Karpas-422 (cell line): ENCODE data around the gene TMEFF2. TPM values are rescaled to one million over a fixed set of nuclear protein-coding genes. Genes with fewer than 3 reads are reported as not detected.
"Not testable (repeated sequence)": the region's sequence is repeated elsewhere in the genome, so short reads cannot be mapped to it uniquely, and the experiment has no call there.

Experiments used
- DNase-seq: peaks from one replicate; pipeline ENCODE4 v3.0.0-alpha.2; 2015
- H2AFZ ChIP-seq: fragments of 200-600 bp; sonication (generic); 2 replicates; pipeline ENCODE4 v1.6.1; 2014; ENCODE audit warnings: antibody characterized with exemption, low read length, mixed read lengths
- H3K27ac ChIP-seq: fragments of 200-600 bp; sonication (generic); 2 replicates; pipeline ENCODE4 v1.5.1; 2014; ENCODE audit warnings: mild to moderate bottlenecking, low read length, moderate library complexity
- H3K27me3 ChIP-seq: fragments of 200-600 bp; sonication (generic); 2 replicates; pipeline ENCODE4 v1.6.1; 2014; ENCODE audit warnings: low read length, mixed read lengths
- H3K36me3 ChIP-seq: fragments of 200-600 bp; sonication (generic); 2 replicates; pipeline ENCODE4 v1.6.1; 2014; ENCODE audit warnings: low read length, mixed read lengths; ENCODE audit not compliant: insufficient read depth
- H3K4me1 ChIP-seq: fragments of 200-600 bp; sonication (generic); 2 replicates; pipeline ENCODE4 v1.6.1; 2014; ENCODE audit warnings: mild to moderate bottlenecking, low read length, mixed read lengths
- H3K4me2 ChIP-seq: fragments of 200-600 bp; sonication (generic); 2 replicates; pipeline ENCODE4 v1.6.1; 2014; ENCODE audit warnings: low read length, low read depth, mild to moderate bottlenecking; ENCODE audit not compliant: poor library complexity, severe bottlenecking
- H3K4me3 ChIP-seq: fragments of 200-600 bp; sonication (generic); 2 replicates; pipeline ENCODE4 v1.5.1; 2014; ENCODE audit warnings: mild to moderate bottlenecking, antibody characterized with exemption, low read length, mixed read lengths
- H3K79me2 ChIP-seq: fragments of 200-600 bp; sonication (generic); 2 replicates; pipeline ENCODE4 v1.6.1; 2014; ENCODE audit warnings: mild to moderate bottlenecking, low read length, mixed read lengths
- H3K9ac ChIP-seq: fragments of 200-600 bp; sonication (generic); 2 replicates; pipeline ENCODE4 v1.6.0; 2014; ENCODE audit warnings: low read length
- H3K9me2 ChIP-seq: fragments of 200-600 bp; sonication (generic), shearing (Covaris generic); replicated peaks from 2 replicates; pipeline ENCODE4 v1.6.0; 2014; ENCODE audit warnings: mild to moderate bottlenecking, low read length, moderate library complexity; ENCODE audit not compliant: insufficient read depth
- H3K9me3 ChIP-seq: fragments of 300-700, 200-600 bp; sonication (generic); 2 replicates; pipeline ENCODE4 v1.6.1; 2014; ENCODE audit warnings: low read length, mixed read lengths
- H4K20me1 ChIP-seq: fragments of 200-600 bp; sonication (generic); 2 replicates; pipeline ENCODE4 v1.6.1; 2014; ENCODE audit warnings: mild to moderate bottlenecking, antibody characterized with exemption, low read length, low read depth; ENCODE audit not compliant: insufficient read depth
- total RNA-seq: library from RNA; depleted of rRNA; stranded (reverse); fragments of >200 nt; shearing (Covaris generic); gene quantifications from 2 replicates; pipeline ENCODE4 v1.2.3, GENCODE V29; 2014; ENCODE audit warnings: low replicate concordance

Gene TMEFF2
- total RNA-seq, 1 experiment from 2014 or later: not detected

- H3K9ac ChIP-seq, H3K9me2 ChIP-seq, H3K9me3 ChIP-seq, H3K27me3 ChIP-seq, H3K36me3 ChIP-seq, H3K4me1 ChIP-seq, H3K79me2 ChIP-seq, H4K20me1 ChIP-seq, H3K4me2 ChIP-seq, H3K4me3 ChIP-seq, H3K27ac ChIP-seq, H2AFZ ChIP-seq, DNase-seq: not testable (repeated sequence)
Observed at GRCh38 chr2:192132604-192133003, 62.1 kb downstream of the TMEFF2 start.

- H3K27me3 ChIP-seq, H3K9me3 ChIP-seq, H3K4me3 ChIP-seq: not testable (repeated sequence)
Observed at GRCh38 chr2:192130312-192130711, 64.4 kb downstream of the TMEFF2 start.

GRCh38 chr2:192128655-192129054 lies 66.1 kb downstream of the TMEFF2 start:
- no peak overlapping the region for H3K27ac ChIP-seq
- H3K9ac ChIP-seq: no peak overlapping the region
- no peaks in the 10 kb centered on the region for H3K9me3 ChIP-seq
- no peaks in the 10 kb centered on the region for H3K4me1 ChIP-seq
- no peak overlapping the region for H2AFZ ChIP-seq
- no peak overlapping the region for H3K4me3 ChIP-seq
- no peak overlapping the region for H3K4me2 ChIP-seq
- DNase-seq: no peak
- H4K20me1 ChIP-seq: no peaks in the 10 kb centered on the region
- no peaks in the 10 kb centered on the region for H3K36me3 ChIP-seq
- no peaks in the 10 kb centered on the region for H3K27me3 ChIP-seq
- no peaks in the 10 kb centered on the region for H3K79me2 ChIP-seq
- no peaks in the 10 kb centered on the region for H3K9me2 ChIP-seq

More at GRCh38 chr2:192130312-192130711, 64.4 kb downstream of the TMEFF2 start:
- not testable (repeated sequence) for H2AFZ ChIP-seq, H4K20me1 ChIP-seq, H3K9ac ChIP-seq, H3K4me1 ChIP-seq, H3K27ac ChIP-seq, H3K4me2 ChIP-seq, H3K79me2 ChIP-seq, H3K36me3 ChIP-seq, H3K9me2 ChIP-seq, DNase-seq

DNA sequence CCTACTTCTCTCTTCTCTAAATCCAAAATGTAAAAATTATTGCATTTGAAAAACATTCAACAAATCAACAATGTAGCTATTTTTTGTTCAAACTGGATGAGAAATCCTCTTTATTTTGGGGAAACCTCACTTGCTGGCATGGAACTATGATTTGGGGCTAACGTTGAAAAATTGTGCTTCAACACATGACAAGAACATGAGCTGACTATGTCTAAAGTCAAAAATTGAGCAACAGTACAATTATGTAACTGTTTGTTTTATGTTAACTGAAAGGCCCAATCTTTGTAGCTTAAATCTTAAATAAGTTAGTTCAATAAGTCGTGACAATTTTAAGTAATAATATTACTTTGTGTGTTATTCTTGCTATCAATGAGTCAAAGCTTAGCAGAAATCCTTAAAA lies 67.3 kb downstream of the TMEFF2 start:
- H4K20me1 ChIP-seq: no peaks in the 10 kb centered on the region
- no peaks in the 10 kb centered on the region for H3K27me3 ChIP-seq
- no peak overlapping the region for H3K4me2 ChIP-seq
- H3K36me3 ChIP-seq: no peaks in the 10 kb centered on the region
- no peaks in the 10 kb centered on the region for H3K9me3 ChIP-seq
- no peaks in the 10 kb centered on the region for H3K4me1 ChIP-seq
- H2AFZ ChIP-seq: no peak overlapping the region
- H3K4me3 ChIP-seq: no peak overlapping the region
- DNase-seq: no peak
- H3K27ac ChIP-seq: no peak overlapping the region
- no peaks in the 10 kb centered on the region for H3K79me2 ChIP-seq
- no peaks in the 10 kb centered on the region for H3K9me2 ChIP-seq
- no peak overlapping the region for H3K9ac ChIP-seq

- no peak overlapping the region for H3K27ac ChIP-seq
- no peak overlapping the region for H2AFZ ChIP-seq
- no peaks in the 10 kb centered on the region for H3K9me2 ChIP-seq
- no peak for DNase-seq
- H3K9me3 ChIP-seq: no peaks in the 10 kb centered on the region
- no peak overlapping the region for H3K4me2 ChIP-seq
- H3K79me2 ChIP-seq: no peaks in the 10 kb centered on the region
- H3K27me3 ChIP-seq: no peaks in the 10 kb centered on the region
- no peak overlapping the region for H3K9ac ChIP-seq
- no peaks in the 10 kb centered on the region for H4K20me1 ChIP-seq
- H3K4me3 ChIP-seq: no peak overlapping the region
- no peaks in the 10 kb centered on the region for H3K4me1 ChIP-seq
- H3K36me3 ChIP-seq: no peaks in the 10 kb centered on the region
Observed at GRCh38 chr2:192126912-192127311, 67.8 kb downstream of the TMEFF2 start.

- H3K79me2 ChIP-seq: no peaks in the 10 kb centered on the region
- no peak overlapping the region for H3K9ac ChIP-seq
- no peaks in the 10 kb centered on the region for H3K4me1 ChIP-seq
- no peak overlapping the region for H3K4me3 ChIP-seq
- H4K20me1 ChIP-seq: no peaks in the 10 kb centered on the region
- no peak overlapping the region for H2AFZ ChIP-seq
- no peak overlapping the region for H3K27ac ChIP-seq
- no peak overlapping the region for H3K4me2 ChIP-seq
- no peak for DNase-seq
- H3K27me3 ChIP-seq: no peaks in the 10 kb centered on the region
- no peaks in the 10 kb centered on the region for H3K9me2 ChIP-seq
- no peaks in the 10 kb centered on the region for H3K36me3 ChIP-seq
- H3K9me3 ChIP-seq: no peaks in the 10 kb centered on the region
Observed at GRCh38 chr2:192126426-192126825, 68.3 kb downstream of the TMEFF2 start.

GRCh38 chr2:192124571-192124970 lies 70.2 kb downstream of the TMEFF2 start:
- Histone ChIP-seq H3K4me3 (no peak overlapping the region), H4K20me1 (no peaks in the 10 kb centered on the region), H3K4me2 (no peak overlapping the region), H3K4me1 (no peaks in the 10 kb centered on the region), H3K9ac (no peak overlapping the region), H2AFZ (no peak overlapping the region), H3K27me3 (no peaks in the 10 kb centered on the region), H3K27ac (no peak overlapping the region), H3K9me2 (no peaks in the 10 kb centered on the region), H3K79me2 (no peaks in the 10 kb centered on the region), H3K9me3 (no peaks in the 10 kb centered on the region), H3K36me3 (no peaks in the 10 kb centered on the region)
- no peak for DNase-seq

DNA sequence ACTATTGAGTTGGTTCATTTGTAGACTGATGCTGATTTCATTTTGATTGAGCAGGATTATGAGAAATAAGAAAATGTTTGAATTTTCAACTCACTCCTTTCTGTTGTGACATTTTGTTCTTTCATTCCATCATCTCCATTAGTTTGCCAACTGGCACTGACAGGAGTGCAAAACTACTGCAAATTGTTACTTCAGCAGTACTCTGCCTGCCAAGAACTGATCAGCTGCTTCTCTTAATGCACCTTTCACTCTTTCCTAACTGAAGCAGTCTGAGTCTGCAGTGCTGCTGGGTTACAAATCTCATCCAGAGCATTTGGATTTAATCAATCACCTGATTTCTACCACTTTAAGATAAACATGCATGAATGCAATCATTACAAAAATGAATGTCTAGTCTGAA lies 70.9 kb downstream of the TMEFF2 start:
- no peak overlapping the region for H3K4me3 ChIP-seq
- H3K36me3 ChIP-seq: no peaks in the 10 kb centered on the region
- no peak overlapping the region for H3K9ac ChIP-seq
- H3K9me2 ChIP-seq: no peaks in the 10 kb centered on the region
- DNase-seq: no peak
- no peaks in the 10 kb centered on the region for H3K4me1 ChIP-seq
- no peak overlapping the region for H3K27ac ChIP-seq
- no peaks in the 10 kb centered on the region for H4K20me1 ChIP-seq
- no peaks in the 10 kb centered on the region for H3K9me3 ChIP-seq
- H3K4me2 ChIP-seq: no peak overlapping the region
- no peak overlapping the region for H2AFZ ChIP-seq
- H3K27me3 ChIP-seq: no peaks in the 10 kb centered on the region
- no peaks in the 10 kb centered on the region for H3K79me2 ChIP-seq

- H3K9me3 ChIP-seq: no peaks in the 10 kb centered on the region
- no peaks in the 10 kb centered on the region for H3K9me2 ChIP-seq
Observed at GRCh38 chr2:192122946-192123345, 71.8 kb downstream of the TMEFF2 start.

More at GRCh38 chr2:192122946-192123345, 71.8 kb downstream of the TMEFF2 start:
- H3K27ac ChIP-seq: no peak overlapping the region
- no peaks in the 10 kb centered on the region for H3K36me3 ChIP-seq
- H3K4me3 ChIP-seq: no peak overlapping the region
- H3K4me1 ChIP-seq: no peaks in the 10 kb centered on the region
- no peak overlapping the region for H2AFZ ChIP-seq
- DNase-seq: no peak
- H3K9ac ChIP-seq: no peak overlapping the region
- no peaks in the 10 kb centered on the region for H3K27me3 ChIP-seq
- H3K79me2 ChIP-seq: no peaks in the 10 kb centered on the region
- no peak overlapping the region for H3K4me2 ChIP-seq
- no peaks in the 10 kb centered on the region for H4K20me1 ChIP-seq
